Chondrocyte (in vitro differentiated cells): ENCODE results near the gene AGO1. TPM values are rescaled to one million over a fixed set of nuclear protein-coding genes. Genes with fewer than 3 reads are reported as not detected.

Experiments used
- DNase-seq: peaks from one replicate; pipeline ENCODE4 v3.0.0; 2021; ENCODE audit warnings: mixed read lengths, low spot score
- H3K27ac Mint-ChIP-seq: one replicate; pipeline ENCODE4 v1.8.0; 2021; ENCODE audit warnings: mild to moderate bottlenecking, moderate library complexity, mixed read lengths; ENCODE audit not compliant: unreplicated experiment
- H3K27me3 Mint-ChIP-seq: 2 replicates; pipeline ENCODE4 v1.8.0; 2021; ENCODE audit warnings: low read depth, mixed read lengths
- H3K36me3 Mint-ChIP-seq: 2 replicates; pipeline ENCODE4 v1.8.0; 2021; ENCODE audit warnings: low read depth, mixed read lengths
- H3K4me1 Mint-ChIP-seq: 2 replicates; pipeline ENCODE4 v1.8.0; 2021; ENCODE audit warnings: low read depth, mild to moderate bottlenecking, mixed read lengths
- H3K4me3 Mint-ChIP-seq: one replicate; pipeline ENCODE4 v1.8.0; 2021; ENCODE audit warnings: mild to moderate bottlenecking, moderate library complexity, mixed read lengths; ENCODE audit not compliant: unreplicated experiment
- H3K9me3 Mint-ChIP-seq: 2 replicates; pipeline ENCODE4 v1.8.0; 2021; ENCODE audit warnings: low read depth, mixed read lengths
- CTCF ChIP-seq: fragments of 200-600 bp; sonication (generic); IDR thresholded peaks from 2 replicates; pipeline ENCODE4 v1.5.0; 2021; ENCODE audit warnings: antibody characterized with exemption, mild to moderate bottlenecking, moderate library complexity
- total RNA-seq: library from RNA; stranded (reverse); gene quantifications from 3 replicates; pipeline ENCODE4 v1.2.1, GENCODE V29; 2021

Gene AGO1
- total RNA-seq, 1 donor from 2014 or later, result 24.6 TPM

- no peak for DNase-seq
- Mint-ChIP-seq H3K9me3 (no peaks in the 10 kb centered on the region), H3K27ac (no peak overlapping the region), H3K4me3 (peak overlapping the region; percentile 57), H3K27me3 (no peaks in the 10 kb centered on the region), H3K4me1 (peaks cover 28% of the 10 kb centered on the region), H3K36me3 (no peaks in the 10 kb centered on the region)
- TF ChIP-seq CTCF, result no peak
These were observed 1.1 kb upstream of the AGO1 start for GRCh38 chr1:35881850-35882273.

- peaks cover 33% of the 10 kb centered on the region for H3K4me1 Mint-ChIP-seq
- no peak for DNase-seq
- H3K9me3 Mint-ChIP-seq, result no peaks in the 10 kb centered on the region
- no peaks in the 10 kb centered on the region for H3K27me3 Mint-ChIP-seq
- H3K4me3 Mint-ChIP-seq, result peak overlapping the region; percentile 57
- H3K27ac Mint-ChIP-seq, result no peak overlapping the region
- no peak for TF ChIP-seq CTCF
- H3K36me3 Mint-ChIP-seq, result no peaks in the 10 kb centered on the region
These were observed 444 bp upstream of the AGO1 start for GRCh38 chr1:35882586-35882944.

- peak overlapping the region; percentile 94 for H3K4me3 Mint-ChIP-seq
- no peak for DNase-seq
- no peaks in the 10 kb centered on the region for H3K9me3 Mint-ChIP-seq
- H3K27me3 Mint-ChIP-seq, result no peaks in the 10 kb centered on the region
- H3K27ac Mint-ChIP-seq, result peak overlapping the region; percentile 72
- H3K4me1 Mint-ChIP-seq, result peaks cover 33% of the 10 kb centered on the region
- H3K36me3 Mint-ChIP-seq, result peaks cover 3% of the 10 kb centered on the region
- TF ChIP-seq CTCF, result no peak
These were observed 659 bp downstream of the AGO1 start for GRCh38 chr1:35883635-35884101.

DNA sequence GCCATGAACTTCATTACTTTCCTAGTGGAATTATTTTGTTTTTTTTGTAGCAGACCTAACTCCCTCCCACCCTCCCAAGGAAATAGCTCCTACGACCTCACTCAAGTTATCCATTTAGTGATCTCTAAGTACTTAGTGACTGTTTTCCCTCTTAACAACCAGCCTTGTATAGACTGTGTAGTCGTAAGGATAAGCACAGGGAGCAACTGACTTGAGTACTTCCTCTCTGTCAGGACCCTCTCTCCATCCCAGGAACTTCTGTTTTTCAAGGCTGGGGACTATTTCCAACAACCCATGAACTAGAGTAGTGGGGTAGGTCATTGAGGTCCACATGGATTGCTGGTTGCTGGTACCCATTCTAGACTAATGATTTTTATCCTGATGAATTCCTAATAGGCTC lies 1.9 kb downstream of the AGO1 start:
- Mint-ChIP-seq H3K4me1 (peaks cover 33% of the 10 kb centered on the region), H3K27ac (peak overlapping the region; percentile 3), H3K4me3 (no peak overlapping the region), H3K27me3 (no peaks in the 10 kb centered on the region), H3K9me3 (no peaks in the 10 kb centered on the region), H3K36me3 (peaks cover 5% of the 10 kb centered on the region)
- no peak for TF ChIP-seq CTCF
- DNase-seq, result no peak

DNA sequence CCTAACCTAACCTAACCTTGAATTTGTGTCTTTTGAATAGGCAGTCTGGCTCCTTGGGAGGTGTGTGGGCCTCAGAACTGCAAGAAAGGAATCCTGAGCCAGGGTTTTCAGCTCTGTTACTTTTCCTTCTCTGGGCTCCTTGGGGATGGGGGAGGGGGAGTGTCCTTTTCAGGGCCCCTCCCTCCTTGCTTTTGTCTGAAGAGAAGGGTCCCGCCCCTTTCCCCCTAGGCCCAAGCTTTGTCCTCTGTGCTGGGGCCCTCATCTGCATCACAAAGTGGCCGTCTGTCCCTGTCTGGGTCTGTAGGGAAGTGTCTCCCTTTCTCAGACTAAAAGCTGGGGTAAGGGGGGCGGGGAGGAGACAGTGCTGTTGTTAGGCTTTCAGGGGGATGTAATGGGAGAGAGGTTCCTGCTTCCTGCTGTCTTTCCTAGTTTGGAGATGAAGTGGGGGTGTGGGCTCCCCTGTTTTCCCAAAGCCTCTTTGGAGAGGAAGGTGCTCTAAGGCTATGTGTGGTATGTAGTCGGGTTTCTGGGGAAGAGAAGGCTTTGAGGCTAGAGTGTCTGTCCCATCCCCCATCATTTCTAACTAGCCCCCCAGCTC lies 3.1 kb downstream of the AGO1 start:
- Mint-ChIP-seq H3K27ac (no peak overlapping the region), H3K4me1 (peaks cover 33% of the 10 kb centered on the region), H3K4me3 (no peak overlapping the region), H3K9me3 (no peaks in the 10 kb centered on the region), H3K27me3 (no peaks in the 10 kb centered on the region), H3K36me3 (peaks cover 8% of the 10 kb centered on the region)
- no peak for TF ChIP-seq CTCF
- DNase-seq, result no peak
